Coronary artery (tissue), 2 donors: ENCODE results near the gene MYEOV.

Source experiments
- DNase-seq: peaks from one replicate; pipeline ENCODE4 v3.0.0-alpha.2; 2017; ENCODE audit warnings: low spot score
- H3K27ac ChIP-seq, 2 donors: fragments of 200-600 bp; sonication (generic); one replicate each; pipeline ENCODE4 v1.5.1; 2016 to 2019
- H3K4me3 ChIP-seq: fragments of 200-600 bp; sonication (generic); 2 replicates; pipeline ENCODE4 v1.5.1; 2016; ENCODE audit warnings: mild to moderate bottlenecking, moderate library complexity
- CTCF ChIP-seq: fragments of 200-600 bp; sonication (generic); IDR thresholded peaks from one replicate; pipeline ENCODE4 v1.5.1; 2019; ENCODE audit warnings: antibody characterized with exemption

MYEOV gene

GRCh38 chr11:69307871-69308431 is 14.0 kb downstream of the MYEOV start:
- TF ChIP-seq CTCF = no peak
- H3K4me3 ChIP-seq = no peak overlapping the region
- H3K27ac ChIP-seq = no peak overlapping the region
- DNase-seq = peak; percentile 50

- TF ChIP-seq CTCF = no peak
- no peak for DNase-seq
- no peak overlapping the region for H3K4me3 ChIP-seq
- no peak overlapping the region for H3K27ac ChIP-seq
Observed at GRCh38 chr11:69308491-69308911, 14.5 kb downstream of the MYEOV start.

GRCh38 chr11:69308936-69309615 is 15.1 kb downstream of the MYEOV start:
- DNase-seq = peak; percentile 66
- TF ChIP-seq CTCF = no peak
- H3K27ac ChIP-seq = no peak overlapping the region
- H3K4me3 ChIP-seq = no peak overlapping the region

- peak; percentile 21 for DNase-seq
Observed at GRCh38 chr11:69309631-69310280, 15.8 kb downstream of the MYEOV start.

GRCh38 chr11:69310351-69310750 is 16.4 kb downstream of the MYEOV start:
- no peak overlapping the region for H3K4me3 ChIP-seq
- no peak for TF ChIP-seq CTCF

More at GRCh38 chr11:69309631-69310280, 15.8 kb downstream of the MYEOV start:
- H3K4me3 ChIP-seq = no peak overlapping the region
- TF ChIP-seq CTCF = no peak
- H3K27ac ChIP-seq = no peak overlapping the region

GRCh38 chr11:69310934-69311766 is 17.2 kb downstream of the MYEOV start:
- DNase-seq = no peak

More at GRCh38 chr11:69310351-69310750, 16.4 kb downstream of the MYEOV start:
- no peak overlapping the region for H3K27ac ChIP-seq
- DNase-seq = no peak

More at GRCh38 chr11:69310934-69311766, 17.2 kb downstream of the MYEOV start:
- TF ChIP-seq CTCF = no peak
- no peak overlapping the region for H3K27ac ChIP-seq
- H3K4me3 ChIP-seq = no peak overlapping the region
